Caco-2 (cell line): Measurements from ENCODE around the gene ATXN7L1. TPM values are rescaled to one million over a fixed set of nuclear protein-coding genes. Genes with fewer than 3 reads are reported as not detected.

Experiments
- BruUV-seq: library from RNA; stranded (reverse); fragments of 400-500 nt; replicated peaks from 2 replicates; lab custom pipeline; 2021; lab: Mats Ljungman, UMichigan
- CTCF ChIA-PET: fragments of 300-600 bp; sonication (Branson Sonifier 250); formaldehyde crosslinking; loops from one replicate; lab custom pipeline; 2022; ENCODE audit warnings: antibody characterized with exemption; lab: Charles Lee
- POLR2A ChIA-PET: fragments of 300-600 bp; sonication (Branson Sonifier 250); formaldehyde crosslinking; loops from one replicate; lab custom pipeline; 2022; ENCODE audit warnings: antibody characterized with exemption; lab: Charles Lee
- DNase-seq, 2 experiments: peaks; one replicate each; pipeline versions ENCODE4 v3.0.0 to v3.0.0-alpha.2; 2020 to 2022
- H3K27me3 ChIP-seq: replicated peaks from 2 replicates; pipeline ENCODE4 v1.6.0; 2011; ENCODE audit warnings: low read length; ENCODE audit not compliant: control insufficient read depth, insufficient read depth
- H3K36me3 ChIP-seq: 2 replicates; pipeline ENCODE4 v1.5.1; 2011; ENCODE audit warnings: low read length; ENCODE audit not compliant: control insufficient read depth, insufficient read depth
- H3K4me1 ChIP-seq: fragments of 250-450 bp; sonication (Bioruptor Pico); 2 replicates; pipeline ENCODE4 v1.5.1; 2020; ENCODE audit warnings: mild to moderate bottlenecking
- H3K4me3 ChIP-seq: 2 replicates; pipeline ENCODE4 v1.5.1; 2011; ENCODE audit warnings: low read depth, mild to moderate bottlenecking, control low read depth, low read length
- H3K9me3 ChIP-seq: fragments of 250-450 bp; sonication (Bioruptor Pico); 2 replicates; pipeline ENCODE4 v1.5.1; 2020; ENCODE audit warnings: mild to moderate bottlenecking, moderate library complexity
- H3K27ac Mint-ChIP-seq: one replicate; pipeline ENCODE4 v1.8.0; 2022; ENCODE audit warnings: mixed read lengths; ENCODE audit not compliant: unreplicated experiment
- H3K27me3 Mint-ChIP-seq: one replicate; pipeline ENCODE4 v1.8.0; 2022; ENCODE audit warnings: mixed read lengths; ENCODE audit not compliant: insufficient read depth, unreplicated experiment
- H3K36me3 Mint-ChIP-seq: one replicate; pipeline ENCODE4 v1.8.0; 2022; ENCODE audit warnings: mild to moderate bottlenecking, mixed read lengths; ENCODE audit not compliant: insufficient read depth, unreplicated experiment
- H3K4me1 Mint-ChIP-seq: one replicate; pipeline ENCODE4 v1.8.0; 2022; ENCODE audit warnings: low read depth, mixed read lengths; ENCODE audit not compliant: unreplicated experiment
- H3K4me3 Mint-ChIP-seq: one replicate; pipeline ENCODE4 v1.8.0; 2022; ENCODE audit warnings: mild to moderate bottlenecking, moderate library complexity, mixed read lengths; ENCODE audit not compliant: unreplicated experiment
- H3K9me3 Mint-ChIP-seq: one replicate; pipeline ENCODE4 v1.8.0; 2022; ENCODE audit warnings: mixed read lengths; ENCODE audit not compliant: unreplicated experiment
- CTCF ChIP-seq, 2 experiments: fragments of 200-600 bp in 1 of 2; IDR thresholded peaks; 1 replicate in 1 of 2; 2 replicates in 1 of 2; pipeline versions ENCODE4 v1.5.1 to v1.8.0; 2011 to 2022; ENCODE audit warnings: antibody characterized with exemption in 1 of 2, control low read depth in 1 of 2, inconsistent platforms in 1 of 2, low read depth in 1 of 2, low read length in 1 of 2, mild to moderate bottlenecking in 1 of 2, moderate library complexity in 1 of 2; ENCODE audit not compliant: insufficient read depth in 1 of 2, severe bottlenecking in 1 of 2, unreplicated experiment in 1 of 2
- intact Hi-C: fragments of 100-400 bp; cut with micrococcal nuclease; formaldehyde crosslinking; loops from one replicate; pipeline ENCODE4 v1.10.0; 2022; ENCODE audit not compliant: unreplicated experiment
- total RNA-seq: library from RNA; stranded (reverse); gene quantifications from 2 replicates; pipeline ENCODE4 v1.2.3, GENCODE V29; 2022

The ATXN7L1 gene
- total RNA-seq, 1 experiment from 2014 or later, result 14.1 TPM

GRCh38 chr7:105677817-105678573 is 198.4 kb downstream of the ATXN7L1 start:
- Mint-ChIP-seq H3K4me1 (peaks cover 6% of the 10 kb centered on the region), H3K9me3 (no peaks in the 10 kb centered on the region), H3K27ac (no peak overlapping the region), H3K27me3 (no peaks in the 10 kb centered on the region), H3K36me3 (no peaks in the 10 kb centered on the region), H3K4me3 (no peak overlapping the region)
- no peak for TF ChIP-seq CTCF (IDR thresholded peaks at IDR 0.05; ENCODE audit: insufficient read depth in 1 of 2, low read depth in 1 of 2, low read length in 1 of 2, severe bottlenecking in 1 of 2, unreplicated experiment in 1 of 2)
- POLR2A ChIA-PET, result interaction anchor here (0.6 kb wide), 1 partner anchor 280 kb away, joined by 3 read pairs; no protein-coding TSS in a partner anchor
- no TSS peak for BruUV-seq
- no peaks in the 10 kb centered on the region for H3K9me3 ChIP-seq
- DNase-seq, result no peak
- CTCF ChIA-PET, result interaction anchor here (0.8 kb wide), 1 partner anchor 1499 kb away, joined by 4 read pairs; no protein-coding TSS in a partner anchor
- no peaks in the 10 kb centered on the region for H3K27me3 ChIP-seq
- no peaks in the 10 kb centered on the region for H3K36me3 ChIP-seq
- H3K4me1 ChIP-seq, result peaks cover 4% of the 10 kb centered on the region; the same call in 1 of the 2 replicates
- intact Hi-C loops, result no loop called here
- no peak overlapping the region for H3K4me3 ChIP-seq

- Mint-ChIP-seq H3K27ac (no peak overlapping the region), H3K27me3 (no peaks in the 10 kb centered on the region), H3K4me1 (peaks cover 6% of the 10 kb centered on the region), H3K4me3 (no peak overlapping the region), H3K36me3 (no peaks in the 10 kb centered on the region), H3K9me3 (no peaks in the 10 kb centered on the region)
- Histone ChIP-seq H3K27me3 (no peaks in the 10 kb centered on the region), H3K4me3 (no peak overlapping the region), H3K4me1 (peaks cover 4% of the 10 kb centered on the region; the same call in 1 of the 2 replicates), H3K36me3 (no peaks in the 10 kb centered on the region), H3K9me3 (no peaks in the 10 kb centered on the region)
- CTCF ChIA-PET, result interaction anchor here (1.1 kb wide), 1 partner anchor 332 kb away, joined by 3 read pairs; no protein-coding TSS in a partner anchor
- no TSS peak for BruUV-seq
- TF ChIP-seq CTCF (IDR thresholded peaks at IDR 0.05; ENCODE audit: insufficient read depth in 1 of 2, low read depth in 1 of 2, low read length in 1 of 2, severe bottlenecking in 1 of 2, unreplicated experiment in 1 of 2), result no peak
- DNase-seq, result no peak
- intact Hi-C loops, result no loop called here
- POLR2A ChIA-PET, result no interaction called here
These were observed 199.0 kb downstream of the ATXN7L1 start for GRCh38 chr7:105677410-105677730.

GRCh38 chr7:105675934-105676371 is 200.4 kb downstream of the ATXN7L1 start:
- H3K36me3 Mint-ChIP-seq, result no peaks in the 10 kb centered on the region
- peaks cover 6% of the 10 kb centered on the region for H3K4me1 Mint-ChIP-seq
- H3K9me3 ChIP-seq, result no peaks in the 10 kb centered on the region
- BruUV-seq, result no TSS peak
- intact Hi-C loops, result no loop called here
- no peak overlapping the region for H3K27ac Mint-ChIP-seq
- CTCF ChIA-PET, result no interaction called here
- H3K4me3 ChIP-seq, result no peak overlapping the region
- TF ChIP-seq CTCF (IDR thresholded peaks at IDR 0.05; ENCODE audit: insufficient read depth in 1 of 2, low read depth in 1 of 2, low read length in 1 of 2, severe bottlenecking in 1 of 2, unreplicated experiment in 1 of 2), result no peak
- DNase-seq, result no peak
- H3K36me3 ChIP-seq, result no peaks in the 10 kb centered on the region
- H3K4me3 Mint-ChIP-seq, result no peak overlapping the region
- H3K4me1 ChIP-seq, result peaks cover 4% of the 10 kb centered on the region; the same call in 1 of the 2 replicates
- POLR2A ChIA-PET, result no interaction called here
- H3K27me3 ChIP-seq, result no peaks in the 10 kb centered on the region
- no peaks in the 10 kb centered on the region for H3K27me3 Mint-ChIP-seq
- no peaks in the 10 kb centered on the region for H3K9me3 Mint-ChIP-seq
